Bronchial smooth muscle cell (primary cell): Measurements from ENCODE around the gene SGO2. TPM values are rescaled to one million over a fixed set of nuclear protein-coding genes. Genes with fewer than 3 reads are reported as not detected.

Experiments used
- total RNA-seq: library from RNA; depleted of rRNA; stranded (reverse); fragments of >200 nt; gene quantifications from 2 replicates; pipeline ENCODE4 v1.2.1, GENCODE V29; 2014

Gene SGO2
- total RNA-seq: 0.94 and 2.8 TPM in 2 replicates

GRCh38 chr2:200525882-200526651, at the start of gene SGO2:
TSS of gene SGO2 (plus strand) at chr2:200526207. CDS start at chr2:200532976, 6,769 bp downstream.

GRCh38 chr2:200509612-200510433, 16.2 kb upstream of the SGO2 start, which contains the start of gene KCTD18:
TSS of gene KCTD18 (minus strand) at chr2:200510068. CDS start at chr2:200507016, 3,052 bp downstream.

DNA sequence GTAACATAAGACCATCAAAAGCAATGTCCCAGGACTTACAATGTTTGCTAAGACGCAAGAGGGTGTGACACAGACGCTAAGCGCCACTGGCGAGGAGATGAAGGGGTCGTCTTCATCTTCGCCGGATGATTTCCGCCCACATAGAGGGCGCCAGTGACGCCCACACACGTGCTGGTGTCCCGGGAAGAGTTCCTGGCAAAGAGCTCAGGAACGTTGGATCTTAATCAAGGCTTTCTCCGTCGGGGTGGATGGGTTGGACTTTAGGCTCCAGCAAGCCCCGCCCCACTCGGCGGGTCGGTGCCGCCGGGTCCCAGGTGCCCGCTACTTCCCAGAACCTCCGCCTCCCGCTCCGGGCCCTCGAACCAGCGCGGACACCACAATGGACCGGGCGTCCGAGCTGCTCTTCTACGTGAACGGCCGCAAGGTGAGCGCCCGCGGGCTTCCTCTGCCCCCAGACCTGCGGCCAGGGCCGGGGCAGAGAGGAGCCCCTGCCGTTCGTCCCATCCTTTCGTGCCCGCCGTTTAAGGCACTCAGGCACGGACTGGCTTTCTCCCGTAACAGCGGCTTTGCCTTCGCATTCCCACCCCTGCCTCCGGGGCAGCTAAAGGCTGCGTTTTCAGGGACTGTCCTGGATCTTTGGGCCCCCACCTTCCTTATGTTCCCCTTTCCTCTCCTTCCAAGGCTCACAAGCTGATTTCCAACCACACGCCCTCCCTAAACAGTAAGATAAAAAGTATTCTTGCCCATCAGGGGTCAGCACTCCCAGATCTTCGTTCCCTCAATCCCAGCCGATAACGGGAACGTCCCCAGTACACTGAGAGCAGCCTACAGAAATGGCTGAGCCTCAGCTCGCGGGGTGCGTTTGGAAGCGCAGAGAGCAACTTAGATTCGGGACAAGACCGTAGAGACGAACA, 60.0 kb downstream of the SGO2 start, which contains the start of gene AOX1:
TSS of gene AOX1 (plus strand) at position 285 of the 914 bp plus-strand sequence. CDS start at position 380, 95 bp downstream.

Other genes starting within 250 kb of the SGO2 start
- 47.3 and 63.5 TPM in 2 replicates for gene SPATS2L, start 219.5 kb upstream of the SGO2 start, total RNA-seq
- 25.8 and 32.2 TPM in 2 replicates for gene KCTD18, start 16.1 kb upstream of the SGO2 start, total RNA-seq
- 8.9 and 19.4 TPM in 2 replicates for gene AOX1, start 59.8 kb downstream of the SGO2 start, total RNA-seq